Measurements from ENCODE around the gene MALRD1.

DNA sequence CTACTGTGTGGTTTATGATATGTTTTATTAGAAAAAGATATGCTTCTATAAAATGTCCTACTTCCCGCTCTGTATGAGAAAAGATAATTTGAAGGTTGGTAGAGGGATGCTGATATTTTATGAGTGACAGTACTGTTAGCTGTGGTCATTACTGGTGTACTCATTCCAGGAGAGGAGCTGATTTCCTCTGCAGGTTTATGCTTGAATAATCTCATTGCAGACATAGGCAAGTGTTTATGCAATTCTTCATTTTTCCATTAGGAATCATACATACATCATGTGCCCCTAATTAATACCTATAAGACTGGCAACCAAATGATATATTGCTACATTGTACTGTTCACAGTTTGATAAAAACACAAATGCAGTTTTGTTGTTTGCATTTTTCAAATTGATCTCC, 269.4 kb downstream of the MALRD1 start:
- TF ChIP-seq, protein P1, sequence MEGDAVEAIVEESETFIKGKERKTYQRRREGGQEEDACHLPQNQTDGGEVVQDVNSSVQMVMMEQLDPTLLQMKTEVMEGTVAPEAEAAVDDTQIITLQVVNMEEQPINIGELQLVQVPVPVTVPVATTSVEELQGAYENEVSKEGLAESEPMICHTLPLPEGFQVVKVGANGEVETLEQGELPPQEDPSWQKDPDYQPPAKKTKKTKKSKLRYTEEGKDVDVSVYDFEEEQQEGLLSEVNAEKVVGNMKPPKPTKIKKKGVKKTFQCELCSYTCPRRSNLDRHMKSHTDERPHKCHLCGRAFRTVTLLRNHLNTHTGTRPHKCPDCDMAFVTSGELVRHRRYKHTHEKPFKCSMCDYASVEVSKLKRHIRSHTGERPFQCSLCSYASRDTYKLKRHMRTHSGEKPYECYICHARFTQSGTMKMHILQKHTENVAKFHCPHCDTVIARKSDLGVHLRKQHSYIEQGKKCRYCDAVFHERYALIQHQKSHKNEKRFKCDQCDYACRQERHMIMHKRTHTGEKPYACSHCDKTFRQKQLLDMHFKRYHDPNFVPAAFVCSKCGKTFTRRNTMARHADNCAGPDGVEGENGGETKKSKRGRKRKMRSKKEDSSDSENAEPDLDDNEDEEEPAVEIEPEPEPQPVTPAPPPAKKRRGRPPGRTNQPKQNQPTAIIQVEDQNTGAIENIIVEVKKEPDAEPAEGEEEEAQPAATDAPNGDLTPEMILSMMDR (IDR thresholded peaks at IDR 0.05): no peak
- no peak for TF ChIP-seq POLR2AphosphoS5 (IDR thresholded peaks at IDR 0.05)
- no peak for TF ChIP-seq POLR2A (IDR thresholded peaks at IDR 0.05)
